ENCODE measurements around the gene CAMK4. TPM values are rescaled to one million over a fixed set of nuclear protein-coding genes. Genes with fewer than 3 reads are reported as not detected.

CAMK4 gene
- total and polyA plus RNA-seq, 2 of the 8 experiments (the other 6 are each of a cell fraction or from before 2014, with no cell fraction given) = 1.8 to 8.3 TPM

DNA sequence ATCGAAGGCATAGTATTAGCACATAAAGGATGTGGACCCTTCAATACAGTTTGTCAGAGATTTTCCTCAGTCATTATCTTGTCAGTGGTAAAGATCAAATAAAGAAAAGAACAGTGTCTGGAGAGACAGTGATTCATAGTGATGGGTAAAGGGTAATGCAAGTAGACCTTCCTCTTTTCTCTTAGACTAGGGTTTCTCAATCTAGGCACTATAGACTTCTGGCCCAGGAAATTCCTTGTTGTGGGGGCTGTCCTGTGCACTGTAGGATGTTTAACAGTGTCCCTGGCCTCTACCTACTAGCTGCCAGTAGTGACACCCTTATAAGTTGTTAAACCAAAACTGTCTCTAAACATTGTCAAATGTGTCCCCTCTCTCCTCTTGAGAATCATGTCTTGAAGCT, 6.9 kb downstream of the CAMK4 start:
- Histone ChIP-seq H3K18ac (ENCODE audit: extremely low read depth, low read length) (no peak overlapping the region), H3K14ac (ENCODE audit: insufficient read length) (no peak overlapping the region), H3K79me1 (ENCODE audit: low read depth, low read length) (no peaks in the 10 kb centered on the region)

More for the DNA sequence above, 6.9 kb downstream of the CAMK4 start:
- ChIA-PET CTCF (ENCODE audit: partially characterized antibody) (interaction anchor here (1.3 kb wide), 1 partner anchor 171 kb away, joined by 3 read pairs; no protein-coding TSS in a partner anchor), POLR2A (ENCODE audit: partially characterized antibody) (no interaction called here)
- TF ChIP-seq CBX8 (IDR thresholded peaks at IDR 0.05; ENCODE audit: borderline replicate concordance, low read depth, low read length) (no peak), GTF2F1 (IDR thresholded peaks at IDR 0.05; ENCODE audit: borderline replicate concordance, low read depth, low read length) (no peak), ZNF274 (IDR thresholded peaks at IDR 0.05; ENCODE audit: borderline replicate concordance, extremely low read depth, low read length) (no peak), JUN (IDR thresholded peaks at IDR 0.05; ENCODE audit: low read depth, low read length) (no peak), FOSL1 (IDR thresholded peaks at IDR 0.05; ENCODE audit: insufficient read depth, low read depth, low read length) (no peak), SUZ12 (IDR thresholded peaks at IDR 0.05; ENCODE audit: low read length) (no peak), NRF1 (IDR thresholded peaks at IDR 0.05; ENCODE audit: low read depth, low read length) (no peak), SAP30 (IDR thresholded peaks at IDR 0.05; ENCODE audit: insufficient read depth, insufficient replicate concordance, low read length) (no peak), NANOG (IDR thresholded peaks at IDR 0.05; ENCODE audit: insufficient read depth, low read depth, low read length, poor library complexity, severe bottlenecking) (no peak), TAF7 (optimal IDR thresholded peaks at IDR 0.05; ENCODE audit: borderline replicate concordance, low read depth, low read length) (no peak)
- TF ChIP-seq, protein P1, sequence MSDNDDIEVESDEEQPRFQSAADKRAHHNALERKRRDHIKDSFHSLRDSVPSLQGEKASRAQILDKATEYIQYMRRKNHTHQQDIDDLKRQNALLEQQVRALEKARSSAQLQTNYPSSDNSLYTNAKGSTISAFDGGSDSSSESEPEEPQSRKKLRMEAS (IDR thresholded peaks at IDR 0.05) = no peak
- TF ChIP-seq, protein P2, sequence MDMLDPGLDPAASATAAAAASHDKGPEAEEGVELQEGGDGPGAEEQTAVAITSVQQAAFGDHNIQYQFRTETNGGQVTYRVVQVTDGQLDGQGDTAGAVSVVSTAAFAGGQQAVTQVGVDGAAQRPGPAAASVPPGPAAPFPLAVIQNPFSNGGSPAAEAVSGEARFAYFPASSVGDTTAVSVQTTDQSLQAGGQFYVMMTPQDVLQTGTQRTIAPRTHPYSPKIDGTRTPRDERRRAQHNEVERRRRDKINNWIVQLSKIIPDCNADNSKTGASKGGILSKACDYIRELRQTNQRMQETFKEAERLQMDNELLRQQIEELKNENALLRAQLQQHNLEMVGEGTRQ (IDR thresholded peaks at IDR 0.05; ENCODE audit: low read length) = no peak
- H4K8ac ChIP-seq (ENCODE audit: extremely low read depth, insufficient read depth, low read length) = no peak overlapping the region
- no peaks in the 10 kb centered on the region for H3K23me2 ChIP-seq (ENCODE audit: low read depth, low read length)
- H2BK120ac ChIP-seq (replicated peaks; ENCODE audit: low read depth, low read length) = no peak overlapping the region
- H3K4me1 ChIP-seq (replicated peaks in 1 of 4; ENCODE audit: control insufficient read depth in 3 of 4, insufficient read depth in 4 of 4, low read length in 3 of 4) = no peaks in the 10 kb centered on the region
- no peaks in the 10 kb centered on the region for H4K20me1 ChIP-seq (replicated peaks in 1 of 2; ENCODE audit: control insufficient read depth in 1 of 2, insufficient read depth in 2 of 2, low read length in 2 of 2)
- no peaks in the 10 kb centered on the region for H3K9me3 ChIP-seq (ENCODE audit: insufficient read depth in 2 of 2, low read depth in 1 of 2, low read length in 1 of 2)
- H4K5ac ChIP-seq (ENCODE audit: insufficient read length, low read depth, low read length) = no peak overlapping the region
- no peak overlapping the region for H2BK20ac ChIP-seq (ENCODE audit: low read length)
- H4K91ac ChIP-seq (replicated peaks; ENCODE audit: insufficient read length, low read length) = no peak overlapping the region
- no peak overlapping the region for H2BK12ac ChIP-seq (ENCODE audit: low read depth, low read length)
- H2BK15ac ChIP-seq (ENCODE audit: low read length) = no peak overlapping the region
- no peak overlapping the region for H3K4me2 ChIP-seq (ENCODE audit: insufficient read depth in 1 of 2, low read depth in 2 of 2, low read length in 2 of 2)
- no peak overlapping the region for H3K23ac ChIP-seq (ENCODE audit: insufficient read length)
- FAIRE-seq (no peak), DNase-seq (ENCODE audit: low read depth in 1 of 2, low spot score in 2 of 2) (no peak)
- H2AFZ ChIP-seq (ENCODE audit: low read length) = no peak overlapping the region
- WGBS, 2 experiments (ENCODE audit: extremely low coverage in 1 of 2, insufficient coverage in 1 of 2, insufficient read length in 1 of 2, insufficient replicate concordance in 2 of 2, low coverage in 1 of 2, low lambda C conversion rate in 2 of 2, missing lambda C conversion rate in 1 of 2) = 82% methylated on average over 1 of the region's 1 CpG; no CpG with 5 or more reads in 1 of the 2 experiments
- no peak overlapping the region for H3K9ac ChIP-seq (replicated peaks in 1 of 4; ENCODE audit: extremely low read depth in 1 of 4, low read depth in 3 of 4, low read length in 3 of 4)
- no peak overlapping the region for H2BK5ac ChIP-seq (ENCODE audit: low read depth, low read length)
- H3K27me3 ChIP-seq (replicated peaks in 1 of 4; ENCODE audit: control insufficient read depth in 3 of 4, extremely low read depth in 1 of 4, insufficient read depth in 3 of 4, low read length in 3 of 4) = no peaks in the 10 kb centered on the region
- no peak overlapping the region for H2AK5ac ChIP-seq (ENCODE audit: low read depth, low read length)
- no peak overlapping the region for H3K27ac ChIP-seq (ENCODE audit: low read depth, low read length)
- no peaks in the 10 kb centered on the region for H3K79me2 ChIP-seq (ENCODE audit: control insufficient read depth in 1 of 2, insufficient read depth in 2 of 2, low read length in 2 of 2)
- H3K4ac ChIP-seq (replicated peaks; ENCODE audit: insufficient read length, low read depth, low read length) = no peak overlapping the region
- no peak overlapping the region for H3K4me3 ChIP-seq (ENCODE audit: extremely low read depth in 1 of 4, insufficient read depth in 2 of 4, low read depth in 3 of 4, low read length in 4 of 4)
- H3K36me3 ChIP-seq (ENCODE audit: control insufficient read depth in 2 of 4, insufficient read depth in 4 of 4, low read length in 3 of 4) = no peaks in the 10 kb centered on the region
- H3K56ac ChIP-seq (replicated peaks; ENCODE audit: insufficient read length, low read depth, low read length) = no peak overlapping the region

Measured in H1 (cell line).